H1 (cell line): ENCODE data around the gene PDE8A. TPM values are rescaled to one million over a fixed set of nuclear protein-coding genes. Genes with fewer than 3 reads are reported as not detected.
"Not testable (repeated sequence)": the region's sequence is repeated elsewhere in the genome, so short reads cannot be mapped to it uniquely, and the experiment has no call there.

Experiments used
- CTCF ChIA-PET: fragments of 300-600 bp; sonication (Branson Sonifier 250); formaldehyde crosslinking; loops from one replicate; lab custom pipeline; 2021; ENCODE audit not compliant: partially characterized antibody; lab: Charles Lee
- POLR2A ChIA-PET: fragments of 300-600 bp; sonication (Branson Sonifier 250); formaldehyde crosslinking; loops from one replicate; lab custom pipeline; 2021; ENCODE audit warnings: inconsistent platforms; ENCODE audit not compliant: partially characterized antibody; lab: Charles Lee
- DNase-seq, 2 experiments: peaks; one replicate each; pipeline versions ENCODE4 v3.0.0 to v3.0.0-alpha.2; 2010 to 2022; ENCODE audit warnings: low spot score in 2 of 2, low read depth in 1 of 2, mixed read lengths in 1 of 2
- FAIRE-seq: peaks from 2 replicates; lab custom pipeline; 2011; peaks lifted over from hg19 to GRCh38; lab: Jason Lieb, UNC
- H2AFZ ChIP-seq: 2 replicates; pipeline ENCODE4 v1.8.1; 2012; ENCODE audit warnings: low read length, inconsistent platforms
- H2AK5ac ChIP-seq: 2 replicates; pipeline ENCODE4 v1.6.1; 2013; ENCODE audit warnings: low read depth, low read length
- H2BK120ac ChIP-seq: replicated peaks from 2 replicates; pipeline ENCODE3; 2013; ENCODE audit warnings: low read depth, low read length, inconsistent platforms
- H2BK12ac ChIP-seq: 2 replicates; pipeline ENCODE4 v1.6.1; 2013; ENCODE audit warnings: low read depth, low read length
- H2BK15ac ChIP-seq: 2 replicates; pipeline ENCODE4 v1.6.1; 2013; ENCODE audit warnings: low read length
- H2BK20ac ChIP-seq: 2 replicates; pipeline ENCODE4 v1.6.1; 2013; ENCODE audit warnings: low read length
- H2BK5ac ChIP-seq: 2 replicates; pipeline ENCODE4 v1.6.1; 2013; ENCODE audit warnings: low read depth, low read length
- H3K14ac ChIP-seq: 2 replicates; pipeline ENCODE4 v1.6.1; 2013; ENCODE audit warnings: inconsistent platforms; ENCODE audit not compliant: insufficient read length
- H3K18ac ChIP-seq: 2 replicates; pipeline ENCODE4 v1.6.1; 2013; ENCODE audit warnings: low read length; ENCODE audit errors: extremely low read depth
- H3K23ac ChIP-seq: 2 replicates; pipeline ENCODE4 v1.6.1; 2013; ENCODE audit warnings: inconsistent platforms; ENCODE audit not compliant: insufficient read length
- H3K23me2 ChIP-seq: 2 replicates; pipeline ENCODE4 v1.6.1; 2013; ENCODE audit warnings: low read depth, low read length
- H3K27ac ChIP-seq: 2 replicates; pipeline ENCODE4 v1.6.1; 2011; ENCODE audit warnings: low read depth, low read length, inconsistent platforms
- H3K27me3 ChIP-seq, 4 experiments: replicated peaks in 1 of 4; 1 replicate in 1 of 4; 2 replicates in 3 of 4; pipeline versions ENCODE4 v1.6.1 to v1.8.1; 2011 to 2013; ENCODE audit warnings: low read length in 3 of 4, mild to moderate bottlenecking in 3 of 4, inconsistent platforms in 2 of 4, mixed read lengths in 2 of 4, moderate library complexity in 1 of 4; ENCODE audit not compliant: control insufficient read depth in 3 of 4, insufficient read depth in 3 of 4; ENCODE audit errors: extremely low read depth in 1 of 4
- H3K36me3 ChIP-seq, 4 experiments: 2 replicates each; pipeline versions ENCODE4 v1.6.1 to v1.8.1; 2011 to 2013; ENCODE audit warnings: mild to moderate bottlenecking in 4 of 4, low read length in 3 of 4, moderate library complexity in 2 of 4, control low read depth in 1 of 4, inconsistent platforms in 1 of 4; ENCODE audit not compliant: insufficient read depth in 4 of 4, control insufficient read depth in 2 of 4
- H3K4ac ChIP-seq: replicated peaks from 2 replicates; pipeline ENCODE3; 2013; ENCODE audit warnings: low read length, low read depth, mixed read lengths, inconsistent platforms; ENCODE audit not compliant: insufficient read length
- H3K4me1 ChIP-seq, 4 experiments: replicated peaks in 1 of 4; 1 replicate in 1 of 4; 2 replicates in 3 of 4; pipeline versions ENCODE4 v1.6.1 to v1.8.1; 2011 to 2013; ENCODE audit warnings: low read length in 3 of 4, inconsistent platforms in 2 of 4, mixed read lengths in 1 of 4; ENCODE audit not compliant: insufficient read depth in 4 of 4, control insufficient read depth in 3 of 4
- H3K4me2 ChIP-seq, 2 experiments: 2 replicates each; pipeline versions ENCODE4 v1.6.1 to v1.8.1; 2011 to 2013; ENCODE audit warnings: low read depth in 2 of 2, low read length in 2 of 2, control low read depth in 1 of 2, inconsistent platforms in 1 of 2, mild to moderate bottlenecking in 1 of 2; ENCODE audit not compliant: insufficient read depth in 1 of 2
- H3K4me3 ChIP-seq, 4 experiments: fragments of 200-600, 300-600 bp in 1 of 4; sonication (generic), shearing (Covaris generic), sonication (Bioruptor Twin) in 1 of 4; 2 replicates each; pipeline versions ENCODE4 v1.5.1 to v1.8.1; 2011 to 2016; ENCODE audit warnings: low read length in 4 of 4, low read depth in 3 of 4, control low read depth in 2 of 4, inconsistent platforms in 2 of 4, mild to moderate bottlenecking in 2 of 4, mixed read lengths in 1 of 4, moderate library complexity in 1 of 4; ENCODE audit not compliant: insufficient read depth in 2 of 4; ENCODE audit errors: extremely low read depth in 1 of 4
- H3K56ac ChIP-seq: replicated peaks from 2 replicates; pipeline ENCODE3; 2013; ENCODE audit warnings: low read depth, mild to moderate bottlenecking, mixed read lengths, low read length, inconsistent platforms; ENCODE audit not compliant: insufficient read length
- H3K79me1 ChIP-seq: 2 replicates; pipeline ENCODE4 v1.6.1; 2013; ENCODE audit warnings: low read depth, low read length, control low read depth
- H3K79me2 ChIP-seq, 2 experiments: 2 replicates each; pipeline versions ENCODE4 v1.6.1 to v1.8.1; 2012 to 2013; ENCODE audit warnings: low read length in 2 of 2, mild to moderate bottlenecking in 2 of 2, inconsistent platforms in 1 of 2; ENCODE audit not compliant: insufficient read depth in 2 of 2, control insufficient read depth in 1 of 2
- H3K9ac ChIP-seq, 4 experiments: replicated peaks in 1 of 4; 1 replicate in 1 of 4; 2 replicates in 3 of 4; pipeline versions ENCODE4 v1.6.1 to v1.8.1; 2011 to 2013; ENCODE audit warnings: low read depth in 3 of 4, low read length in 3 of 4, control low read depth in 2 of 4, mild to moderate bottlenecking in 2 of 4, moderate library complexity in 2 of 4, inconsistent platforms in 1 of 4; ENCODE audit errors: extremely low read depth in 1 of 4
- H3K9me3 ChIP-seq, 2 experiments: 2 replicates each; pipeline versions ENCODE4 v1.6.1 to v1.8.1; 2012 to 2013; ENCODE audit warnings: mild to moderate bottlenecking in 2 of 2, moderate library complexity in 2 of 2, control low read depth in 1 of 2, inconsistent platforms in 1 of 2, low read depth in 1 of 2, low read length in 1 of 2, mixed read lengths in 1 of 2; ENCODE audit not compliant: insufficient read depth in 2 of 2
- H4K20me1 ChIP-seq, 2 experiments: replicated peaks in 1 of 2; 2 replicates each; pipeline versions ENCODE3 to v1.8.1; 2011 to 2013; ENCODE audit warnings: inconsistent platforms in 2 of 2, low read length in 2 of 2, mild to moderate bottlenecking in 1 of 2; ENCODE audit not compliant: insufficient read depth in 2 of 2, control insufficient read depth in 1 of 2
- H4K5ac ChIP-seq: 2 replicates; pipeline ENCODE4 v1.6.1; 2013; ENCODE audit warnings: low read length, low read depth, mixed read lengths, inconsistent platforms; ENCODE audit not compliant: insufficient read length
- H4K8ac ChIP-seq: 2 replicates; pipeline ENCODE4 v1.8.0; 2013; ENCODE audit warnings: mild to moderate bottlenecking, moderate library complexity, low read length, inconsistent platforms; ENCODE audit not compliant: insufficient read depth; ENCODE audit errors: extremely low read depth
- H4K91ac ChIP-seq: replicated peaks from 2 replicates; pipeline ENCODE3; 2013; ENCODE audit warnings: low read length, mixed read lengths, inconsistent platforms; ENCODE audit not compliant: insufficient read length
- WGBS, 2 experiments: shearing (Covaris generic) in 1 of 2; methylation state at CpG; one replicate each; pipeline versions ENCODE4 v1.1.6 to v1.1.7; 2013 to 2015; ENCODE audit warnings: low lambda C conversion rate in 2 of 2, mixed read lengths in 2 of 2, inconsistent platforms in 1 of 2, low coverage in 1 of 2, missing lambda C conversion rate in 1 of 2; ENCODE audit not compliant: insufficient replicate concordance in 2 of 2, insufficient coverage in 1 of 2, insufficient read length in 1 of 2; ENCODE audit errors: extremely low coverage in 1 of 2, missing lambda C conversion rate in 1 of 2; 5-methylcytosine and 5-hydroxymethylcytosine counted together
- polyA plus RNA-seq, 7 experiments: library from polyadenylated mRNA; depleted of rRNA in 3 of 7; stranded (reverse) in 5 of 7; unstranded in 2 of 7; fragments of >200 nt in 5 of 7; fragments of 200-250 nt in 2 of 7; gene quantifications; 1 replicate in 5 of 7; 2 replicates in 1 of 7; 4 replicates in 1 of 7; pipeline versions ENCODE4 v1.2.1 to v1.2.3, GENCODE V29; 2011 to 2013; ENCODE audit warnings: missing spikeins in 2 of 7, mixed read lengths in 2 of 7
- total RNA-seq: library from RNA; stranded (reverse); fragmentation: NEBNext Ultra II Directional; extraction: Animal tissue kit (Norgen Biotek cat#: 25700); gene quantifications from 2 replicates; pipeline ENCODE4 v1.2.1, GENCODE V29; 2021

The PDE8A gene
- total and polyA plus RNA-seq, 2 of the 8 experiments (the other 6 are each of a cell fraction or from before 2014, with no cell fraction given): 6.9 to 7.8 TPM

GRCh38 chr15:84997214-84997613, 15.6 kb downstream of the PDE8A start:
- H3K79me2 ChIP-seq: not testable (repeated sequence)

More at GRCh38 chr15:84997214-84997613, 15.6 kb downstream of the PDE8A start:
- not testable (repeated sequence) for H3K36me3 ChIP-seq, H3K9ac ChIP-seq, H3K27ac ChIP-seq, H3K27me3 ChIP-seq, H3K23me2 ChIP-seq, H4K20me1 ChIP-seq, H4K5ac ChIP-seq, H3K4me2 ChIP-seq, H3K4ac ChIP-seq, H3K23ac ChIP-seq, DNase-seq, H3K79me1 ChIP-seq, H3K14ac ChIP-seq, H4K8ac ChIP-seq, H2AFZ ChIP-seq, H2AK5ac ChIP-seq, H3K9me3 ChIP-seq, H4K91ac ChIP-seq, H3K4me1 ChIP-seq, H2BK5ac ChIP-seq, H2BK20ac ChIP-seq, H3K56ac ChIP-seq, H3K18ac ChIP-seq, FAIRE-seq, H2BK15ac ChIP-seq, H2BK12ac ChIP-seq, H2BK120ac ChIP-seq, H3K4me3 ChIP-seq
- 64% methylated on average over 3 of the region's 3 CpGs; no CpG with 5 or more reads in 1 of the 2 experiments for WGBS, 2 experiments
- CTCF ChIA-PET: interaction anchor here (0.6 to 1.3 kb wide), 3 partner anchors 14 to 336 kb away, joined by 4 to 5 read pairs (median 4); no protein-coding TSS in a partner anchor
- POLR2A ChIA-PET: interaction anchor here (0.6 kb wide), 1 partner anchor 46 kb away, joined by 3 read pairs; no protein-coding TSS in a partner anchor
